H1 (cell line): ENCODE measurements around the gene PLPPR2. TPM values are rescaled to one million over a fixed set of nuclear protein-coding genes. Genes with fewer than 3 reads are reported as not detected.
A peak's percentile ranks its signal among the peaks of the same experiment; 100 is the strongest.

Source experiments
- CTCF ChIA-PET: fragments of 300-600 bp; sonication (Branson Sonifier 250); formaldehyde crosslinking; loops from one replicate; lab custom pipeline; 2021; ENCODE audit not compliant: partially characterized antibody; lab: Charles Lee
- POLR2A ChIA-PET: fragments of 300-600 bp; sonication (Branson Sonifier 250); formaldehyde crosslinking; loops from one replicate; lab custom pipeline; 2021; ENCODE audit warnings: inconsistent platforms; ENCODE audit not compliant: partially characterized antibody; lab: Charles Lee
- DNase-seq, 2 experiments: peaks; one replicate each; pipeline versions ENCODE4 v3.0.0 to v3.0.0-alpha.2; 2010 to 2022; ENCODE audit warnings: low spot score in 2 of 2, low read depth in 1 of 2, mixed read lengths in 1 of 2
- FAIRE-seq: peaks from 2 replicates; lab custom pipeline; 2011; peaks lifted over from hg19 to GRCh38; lab: Jason Lieb, UNC
- H2AFZ ChIP-seq: 2 replicates; pipeline ENCODE4 v1.8.1; 2012; ENCODE audit warnings: low read length, inconsistent platforms
- H2AK5ac ChIP-seq: 2 replicates; pipeline ENCODE4 v1.6.1; 2013; ENCODE audit warnings: low read depth, low read length
- H2BK120ac ChIP-seq: replicated peaks from 2 replicates; pipeline ENCODE3; 2013; ENCODE audit warnings: low read depth, low read length, inconsistent platforms
- H2BK12ac ChIP-seq: 2 replicates; pipeline ENCODE4 v1.6.1; 2013; ENCODE audit warnings: low read depth, low read length
- H2BK15ac ChIP-seq: 2 replicates; pipeline ENCODE4 v1.6.1; 2013; ENCODE audit warnings: low read length
- H2BK20ac ChIP-seq: 2 replicates; pipeline ENCODE4 v1.6.1; 2013; ENCODE audit warnings: low read length
- H2BK5ac ChIP-seq: 2 replicates; pipeline ENCODE4 v1.6.1; 2013; ENCODE audit warnings: low read depth, low read length
- H3K14ac ChIP-seq: 2 replicates; pipeline ENCODE4 v1.6.1; 2013; ENCODE audit warnings: inconsistent platforms; ENCODE audit not compliant: insufficient read length
- H3K18ac ChIP-seq: 2 replicates; pipeline ENCODE4 v1.6.1; 2013; ENCODE audit warnings: low read length; ENCODE audit errors: extremely low read depth
- H3K23ac ChIP-seq: 2 replicates; pipeline ENCODE4 v1.6.1; 2013; ENCODE audit warnings: inconsistent platforms; ENCODE audit not compliant: insufficient read length
- H3K23me2 ChIP-seq: 2 replicates; pipeline ENCODE4 v1.6.1; 2013; ENCODE audit warnings: low read depth, low read length
- H3K27ac ChIP-seq: 2 replicates; pipeline ENCODE4 v1.6.1; 2011; ENCODE audit warnings: low read depth, low read length, inconsistent platforms
- H3K27me3 ChIP-seq, 4 experiments: replicated peaks in 1 of 4; 1 replicate in 1 of 4; 2 replicates in 3 of 4; pipeline versions ENCODE4 v1.6.1 to v1.8.1; 2011 to 2013; ENCODE audit warnings: low read length in 3 of 4, mild to moderate bottlenecking in 3 of 4, inconsistent platforms in 2 of 4, mixed read lengths in 2 of 4, moderate library complexity in 1 of 4; ENCODE audit not compliant: control insufficient read depth in 3 of 4, insufficient read depth in 3 of 4; ENCODE audit errors: extremely low read depth in 1 of 4
- H3K36me3 ChIP-seq, 4 experiments: 2 replicates each; pipeline versions ENCODE4 v1.6.1 to v1.8.1; 2011 to 2013; ENCODE audit warnings: mild to moderate bottlenecking in 4 of 4, low read length in 3 of 4, moderate library complexity in 2 of 4, control low read depth in 1 of 4, inconsistent platforms in 1 of 4; ENCODE audit not compliant: insufficient read depth in 4 of 4, control insufficient read depth in 2 of 4
- H3K4ac ChIP-seq: replicated peaks from 2 replicates; pipeline ENCODE3; 2013; ENCODE audit warnings: low read length, low read depth, mixed read lengths, inconsistent platforms; ENCODE audit not compliant: insufficient read length
- H3K4me1 ChIP-seq, 4 experiments: replicated peaks in 1 of 4; 1 replicate in 1 of 4; 2 replicates in 3 of 4; pipeline versions ENCODE4 v1.6.1 to v1.8.1; 2011 to 2013; ENCODE audit warnings: low read length in 3 of 4, inconsistent platforms in 2 of 4, mixed read lengths in 1 of 4; ENCODE audit not compliant: insufficient read depth in 4 of 4, control insufficient read depth in 3 of 4
- H3K4me2 ChIP-seq, 2 experiments: 2 replicates each; pipeline versions ENCODE4 v1.6.1 to v1.8.1; 2011 to 2013; ENCODE audit warnings: low read depth in 2 of 2, low read length in 2 of 2, control low read depth in 1 of 2, inconsistent platforms in 1 of 2, mild to moderate bottlenecking in 1 of 2; ENCODE audit not compliant: insufficient read depth in 1 of 2
- H3K4me3 ChIP-seq, 4 experiments: fragments of 200-600, 300-600 bp in 1 of 4; sonication (generic), shearing (Covaris generic), sonication (Bioruptor Twin) in 1 of 4; 2 replicates each; pipeline versions ENCODE4 v1.5.1 to v1.8.1; 2011 to 2016; ENCODE audit warnings: low read length in 4 of 4, low read depth in 3 of 4, control low read depth in 2 of 4, inconsistent platforms in 2 of 4, mild to moderate bottlenecking in 2 of 4, mixed read lengths in 1 of 4, moderate library complexity in 1 of 4; ENCODE audit not compliant: insufficient read depth in 2 of 4; ENCODE audit errors: extremely low read depth in 1 of 4
- H3K56ac ChIP-seq: replicated peaks from 2 replicates; pipeline ENCODE3; 2013; ENCODE audit warnings: low read depth, mild to moderate bottlenecking, mixed read lengths, low read length, inconsistent platforms; ENCODE audit not compliant: insufficient read length
- H3K79me1 ChIP-seq: 2 replicates; pipeline ENCODE4 v1.6.1; 2013; ENCODE audit warnings: low read depth, low read length, control low read depth
- H3K79me2 ChIP-seq, 2 experiments: 2 replicates each; pipeline versions ENCODE4 v1.6.1 to v1.8.1; 2012 to 2013; ENCODE audit warnings: low read length in 2 of 2, mild to moderate bottlenecking in 2 of 2, inconsistent platforms in 1 of 2; ENCODE audit not compliant: insufficient read depth in 2 of 2, control insufficient read depth in 1 of 2
- H3K9ac ChIP-seq, 4 experiments: replicated peaks in 1 of 4; 1 replicate in 1 of 4; 2 replicates in 3 of 4; pipeline versions ENCODE4 v1.6.1 to v1.8.1; 2011 to 2013; ENCODE audit warnings: low read depth in 3 of 4, low read length in 3 of 4, control low read depth in 2 of 4, mild to moderate bottlenecking in 2 of 4, moderate library complexity in 2 of 4, inconsistent platforms in 1 of 4; ENCODE audit errors: extremely low read depth in 1 of 4
- H3K9me3 ChIP-seq, 2 experiments: 2 replicates each; pipeline versions ENCODE4 v1.6.1 to v1.8.1; 2012 to 2013; ENCODE audit warnings: mild to moderate bottlenecking in 2 of 2, moderate library complexity in 2 of 2, control low read depth in 1 of 2, inconsistent platforms in 1 of 2, low read depth in 1 of 2, low read length in 1 of 2, mixed read lengths in 1 of 2; ENCODE audit not compliant: insufficient read depth in 2 of 2
- H4K20me1 ChIP-seq, 2 experiments: replicated peaks in 1 of 2; 2 replicates each; pipeline versions ENCODE3 to v1.8.1; 2011 to 2013; ENCODE audit warnings: inconsistent platforms in 2 of 2, low read length in 2 of 2, mild to moderate bottlenecking in 1 of 2; ENCODE audit not compliant: insufficient read depth in 2 of 2, control insufficient read depth in 1 of 2
- H4K5ac ChIP-seq: 2 replicates; pipeline ENCODE4 v1.6.1; 2013; ENCODE audit warnings: low read length, low read depth, mixed read lengths, inconsistent platforms; ENCODE audit not compliant: insufficient read length
- H4K8ac ChIP-seq: 2 replicates; pipeline ENCODE4 v1.8.0; 2013; ENCODE audit warnings: mild to moderate bottlenecking, moderate library complexity, low read length, inconsistent platforms; ENCODE audit not compliant: insufficient read depth; ENCODE audit errors: extremely low read depth
- H4K91ac ChIP-seq: replicated peaks from 2 replicates; pipeline ENCODE3; 2013; ENCODE audit warnings: low read length, mixed read lengths, inconsistent platforms; ENCODE audit not compliant: insufficient read length
- HDAC2 ChIP-seq, 2 experiments: fragments of 300-600 bp in 1 of 2; sonication (generic) in 1 of 2; IDR thresholded peaks; 2 replicates each; pipeline ENCODE4 v1.6.1; 2011 to 2012; ENCODE audit warnings: low read depth in 2 of 2, low read length in 2 of 2, mild to moderate bottlenecking in 2 of 2, moderate library complexity in 2 of 2, borderline replicate concordance in 1 of 2, inconsistent platforms in 1 of 2
- KDM1A ChIP-seq: fragments of 200-600, 300-600 bp; sonication (generic); IDR thresholded peaks from 2 replicates; pipeline ENCODE4 v1.7.1; 2016; ENCODE audit warnings: mild to moderate bottlenecking, low read length, borderline replicate concordance
- SUZ12 ChIP-seq: fragments of 200-600 bp; sonication (generic); IDR thresholded peaks from 2 replicates; pipeline ENCODE4 v1.6.1; 2012; ENCODE audit warnings: mild to moderate bottlenecking, inconsistent platforms, low read length, moderate library complexity, mixed read lengths
- WGBS, 2 experiments: shearing (Covaris generic) in 1 of 2; methylation state at CpG; one replicate each; pipeline versions ENCODE4 v1.1.6 to v1.1.7; 2013 to 2015; ENCODE audit warnings: low lambda C conversion rate in 2 of 2, mixed read lengths in 2 of 2, inconsistent platforms in 1 of 2, low coverage in 1 of 2, missing lambda C conversion rate in 1 of 2; ENCODE audit not compliant: insufficient replicate concordance in 2 of 2, insufficient coverage in 1 of 2, insufficient read length in 1 of 2; ENCODE audit errors: extremely low coverage in 1 of 2, missing lambda C conversion rate in 1 of 2; 5-methylcytosine and 5-hydroxymethylcytosine counted together
- polyA plus RNA-seq, 7 experiments: library from polyadenylated mRNA; depleted of rRNA in 3 of 7; stranded (reverse) in 5 of 7; unstranded in 2 of 7; fragments of >200 nt in 5 of 7; fragments of 200-250 nt in 2 of 7; gene quantifications; 1 replicate in 5 of 7; 2 replicates in 1 of 7; 4 replicates in 1 of 7; pipeline versions ENCODE4 v1.2.1 to v1.2.3, GENCODE V29; 2011 to 2013; ENCODE audit warnings: missing spikeins in 2 of 7, mixed read lengths in 2 of 7
- total RNA-seq: library from RNA; stranded (reverse); fragmentation: NEBNext Ultra II Directional; extraction: Animal tissue kit (Norgen Biotek cat#: 25700); gene quantifications from 2 replicates; pipeline ENCODE4 v1.2.1, GENCODE V29; 2021

PLPPR2 gene
- total and polyA plus RNA-seq, 2 of the 8 experiments (the other 6 are each of a cell fraction or from before 2014, with no cell fraction given) = 7.2 to 11.7 TPM

GRCh38 chr19:11373885-11374432, 18.7 kb downstream of the PLPPR2 start:
- no peak overlapping the region for H3K18ac ChIP-seq
- no peaks in the 10 kb centered on the region for H3K9me3 ChIP-seq
- ChIA-PET CTCF (interaction anchor here (0.6 to 16.8 kb wide), 7 partner anchors 9 to 1511 kb away, joined by 3 to 192 read pairs (median 16); partner anchors contain the start of genes EPOR, ODAD3, PRKCSH and TSPAN16), POLR2A (interaction anchor here (0.9 to 5.2 kb wide), 20 partner anchors 8 to 140 kb away, joined by 3 to 34 read pairs (median 8); partner anchors contain the start of genes CCDC159, EPOR, ODAD3 and PRKCSH)
- H3K56ac ChIP-seq = no peak overlapping the region
- no peak overlapping the region for H2BK5ac ChIP-seq
- H2AK5ac ChIP-seq = peak overlapping the region; percentile 45; the same call in 1 of the 2 replicates
- FAIRE-seq = no peak
- no peak overlapping the region for H2BK20ac ChIP-seq
- H4K8ac ChIP-seq = no peak overlapping the region
- no peak overlapping the region for H4K5ac ChIP-seq
- no peak overlapping the region for H2BK120ac ChIP-seq
- no peak for DNase-seq
- no peak overlapping the region for H3K27ac ChIP-seq
- TF ChIP-seq KDM1A = peak; percentile 100
- TF ChIP-seq HDAC2 (IDR thresholded peaks at IDR 0.05; ENCODE audit: borderline replicate concordance in 1 of 2, low read depth in 2 of 2, low read length in 2 of 2) = peak in 1 of 2 experiments; percentile 100; a peak in 2 of 4 replicates
- no peak for TF ChIP-seq SUZ12
- H3K23ac ChIP-seq = no peak overlapping the region
- H3K79me1 ChIP-seq = no peaks in the 10 kb centered on the region; the same call in 1 of the 2 replicates
- H4K91ac ChIP-seq = no peak overlapping the region
- no peaks in the 10 kb centered on the region for H3K79me2 ChIP-seq
- no peak overlapping the region for H2AFZ ChIP-seq
- peaks cover 7% of the 10 kb centered on the region for H3K23me2 ChIP-seq
- no peak overlapping the region for H3K14ac ChIP-seq
- no peak overlapping the region; a peak in 1 of 7 replicates for H3K9ac ChIP-seq
- no peak overlapping the region for H3K4ac ChIP-seq
- peak overlapping the region; percentile 67 to 90 (median 71); a peak in 7 of 8 replicates for H3K4me3 ChIP-seq
- H3K27me3 ChIP-seq = no peaks in the 10 kb centered on the region
- peak overlapping the region; percentile 74 to 79 for H3K4me2 ChIP-seq
- peaks cover 0 to 4% of the 10 kb centered on the region in 2 experiments for H4K20me1 ChIP-seq
- no peak overlapping the region; the same call in 1 of the 2 replicates for H2BK12ac ChIP-seq
- peaks cover 0 to 10% (median 8%) of the 10 kb centered on the region in 4 experiments; a peak in 6 of 7 replicates for H3K4me1 ChIP-seq
- no peaks in the 10 kb centered on the region for H3K36me3 ChIP-seq
- no peak overlapping the region for H2BK15ac ChIP-seq
- WGBS, 2 experiments = 87% methylated on average over 11 of the region's 11 CpGs; no CpG with 5 or more reads in 1 of the 2 experiments
